GM19372 (cell line): ENCODE measurements around the gene GPN2.
"Not testable (repeated sequence)": the region's sequence is repeated elsewhere in the genome, so short reads cannot be mapped to it uniquely, and the experiment has no call there.

ENCODE experiments used
- ATAC-seq: cut with Tn5 transposase; IDR thresholded peaks from one replicate; pipeline ENCODE4 v1.9.1; 2021; ENCODE audit warnings: mild to moderate bottlenecking, low read depth, moderate library complexity; ENCODE audit not compliant: unreplicated experiment

GPN2 gene

DNA sequence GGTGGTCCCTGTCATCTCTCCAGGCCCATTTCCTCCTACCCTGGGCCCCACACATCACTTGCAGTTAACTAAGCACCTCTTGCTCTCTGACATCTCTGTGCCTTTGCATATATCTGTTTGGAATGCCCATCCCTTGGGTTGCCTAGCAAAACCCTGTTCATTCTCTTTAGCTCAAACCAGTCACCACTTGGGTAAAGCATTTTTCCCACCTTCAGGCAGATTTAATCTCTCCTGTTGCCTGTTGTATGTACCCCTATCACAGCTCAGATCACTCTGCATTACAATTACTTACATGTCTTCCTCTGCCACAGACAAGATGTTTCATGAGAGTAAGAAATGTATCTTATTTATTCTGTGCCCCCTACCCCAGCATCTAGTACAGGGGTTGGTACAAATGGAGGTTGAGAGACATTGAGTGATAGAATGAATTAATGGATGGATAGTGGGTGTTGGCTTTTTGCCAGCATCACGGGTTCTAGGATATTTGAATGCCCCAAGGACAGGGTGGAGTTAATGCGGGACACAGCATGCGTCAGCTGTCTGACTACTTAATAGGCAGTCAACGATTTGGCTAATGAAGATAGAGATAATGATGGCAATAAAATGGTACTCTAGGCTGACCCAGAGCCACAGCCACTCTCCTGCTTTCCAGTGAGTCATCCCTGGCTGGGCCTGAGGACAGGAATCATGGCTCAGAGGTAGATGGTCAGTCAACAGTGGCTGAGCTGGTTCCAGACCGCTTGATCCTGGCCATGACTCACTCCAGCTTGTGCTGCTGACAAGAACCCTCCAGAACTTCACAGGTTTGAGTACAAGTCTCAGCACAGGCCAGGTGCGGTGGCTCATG, 17.2 kb upstream of the GPN2 start:
- ATAC-seq, result no peak

DNA sequence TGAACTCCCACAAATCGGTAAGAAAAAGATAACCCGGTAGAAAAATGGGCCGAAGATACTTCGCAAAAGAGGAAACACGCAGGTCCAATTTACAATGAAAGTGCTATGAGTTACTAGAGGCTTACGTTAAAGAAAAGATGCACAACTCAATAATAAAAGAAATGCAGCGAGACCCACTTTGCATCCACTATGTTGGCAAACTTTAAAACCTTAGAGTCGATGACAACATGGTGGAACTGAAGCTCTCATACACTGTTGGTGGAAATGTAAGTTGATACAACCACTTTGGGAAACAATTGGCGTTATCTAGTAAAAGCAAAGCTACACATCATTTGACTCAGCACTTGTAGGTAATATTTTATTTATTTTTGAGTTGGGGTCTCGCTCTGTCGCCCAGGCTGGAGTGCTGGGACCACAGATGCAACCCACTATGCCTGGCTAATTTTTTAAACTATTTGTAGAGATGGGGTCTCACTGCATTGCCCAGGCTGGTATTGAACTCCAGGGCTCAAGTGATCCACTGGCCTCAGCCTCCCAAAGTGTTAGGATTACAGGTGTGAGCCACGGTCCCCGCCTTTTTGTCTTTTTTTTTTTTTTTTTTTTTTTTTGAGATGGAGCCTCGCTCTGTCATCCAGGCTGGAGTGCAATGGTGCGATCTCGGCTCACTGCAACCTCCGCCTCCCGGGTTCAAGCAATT, 10.9 kb upstream of the GPN2 start:
- ATAC-seq, result no peak

DNA sequence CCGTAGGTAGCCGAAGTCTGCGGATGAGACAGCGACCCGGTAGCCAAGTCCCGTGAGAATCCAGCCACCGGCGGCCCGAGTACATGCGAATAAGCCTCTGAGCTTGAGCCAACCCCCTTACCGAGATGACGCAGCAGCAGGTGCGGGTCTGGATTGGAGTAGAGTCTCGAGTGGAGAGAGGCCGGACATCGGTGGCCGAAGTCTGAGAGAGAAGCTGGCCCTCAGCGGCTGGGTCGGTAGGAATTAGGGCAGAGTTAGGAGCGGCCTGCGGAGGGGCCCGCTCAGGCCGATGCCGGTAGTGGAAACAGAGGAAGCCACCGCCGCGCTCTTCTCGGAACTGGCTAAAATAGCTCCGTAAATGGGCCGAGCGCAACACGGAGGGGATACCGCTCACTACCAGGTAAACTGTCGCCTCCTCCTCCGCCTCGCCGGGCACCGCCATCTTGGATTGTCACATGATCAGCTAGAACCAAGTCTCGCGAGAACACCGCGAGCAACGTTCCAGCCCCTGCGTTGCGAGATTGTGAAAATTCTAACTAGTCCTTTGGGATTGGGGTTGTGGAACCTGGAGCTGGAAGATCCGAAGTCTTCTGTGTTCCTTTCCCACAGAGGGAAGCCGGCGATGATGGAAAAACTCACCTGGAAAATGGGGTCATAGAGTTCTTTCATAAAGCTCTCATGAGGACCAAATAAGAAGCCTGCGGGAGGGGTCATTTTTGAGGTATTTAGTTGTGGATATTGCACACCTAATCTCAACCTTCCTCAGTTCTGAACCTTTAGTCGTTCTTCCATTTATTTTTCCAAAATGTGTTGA, 10.1 kb upstream of the GPN2 start, which contains the start of gene GPATCH3:
TSS of gene GPATCH3 (minus strand) at position 467 of the 814 bp plus-strand sequence. CDS start at position 442, 25 bp downstream.
- no peak for ATAC-seq

DNA sequence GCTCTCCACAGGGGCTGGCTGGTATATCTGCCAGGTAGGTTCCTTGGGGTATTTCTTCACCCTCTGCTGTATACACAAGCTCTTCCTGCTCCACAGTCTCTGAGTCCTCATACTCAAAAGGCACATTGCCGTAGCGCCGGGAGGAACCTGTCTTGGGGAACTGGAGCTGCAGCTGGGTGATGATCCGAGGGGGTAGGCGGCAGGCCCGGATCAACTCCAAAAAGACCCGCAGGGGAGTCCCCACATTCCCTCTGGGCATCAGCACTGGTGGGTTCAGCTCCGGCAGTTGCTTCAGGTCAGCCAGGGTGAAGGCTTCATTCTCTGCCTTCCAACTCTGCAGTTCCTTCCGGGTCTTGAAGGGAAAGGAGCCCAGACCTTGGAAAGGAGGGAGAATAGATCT, 7.3 kb upstream of the GPN2 start:
- ATAC-seq, result no peak

DNA sequence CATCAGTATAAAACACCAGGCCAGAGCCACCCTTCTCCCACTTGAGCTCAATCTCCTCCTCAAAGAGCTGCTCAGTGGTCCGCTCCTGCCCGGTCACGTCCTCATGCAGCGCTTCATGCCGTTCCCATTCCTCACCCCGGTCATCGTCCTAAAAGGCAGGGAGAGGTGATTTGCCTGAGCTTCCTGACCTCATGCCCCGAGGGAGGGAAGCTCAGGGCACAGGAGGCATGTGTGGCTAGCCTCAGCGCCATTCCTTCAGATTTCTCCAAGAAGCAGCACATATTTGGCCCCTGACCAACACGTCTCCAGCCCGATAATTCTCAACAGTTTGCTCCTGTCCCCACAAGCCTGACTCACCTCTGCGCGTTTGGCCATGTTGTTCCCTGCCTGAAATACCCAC, 4.2 kb upstream of the GPN2 start:
- ATAC-seq, result no peak

DNA sequence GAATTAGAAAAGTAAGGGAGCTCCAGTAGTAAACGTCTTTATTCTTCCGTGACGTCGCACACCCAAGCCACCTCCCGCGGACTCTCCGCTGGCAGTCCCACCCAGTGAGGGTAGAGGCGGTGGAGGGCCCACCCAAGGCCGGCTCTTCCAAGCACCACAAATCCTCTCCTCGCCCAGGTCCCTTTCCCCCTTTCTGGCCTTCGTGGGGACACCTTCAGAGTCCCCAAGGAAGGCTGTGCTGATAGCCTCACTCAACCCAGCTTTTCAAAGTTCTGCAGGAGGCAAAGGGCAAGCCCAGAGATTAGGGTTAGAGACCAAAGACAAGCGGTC, 349 bp upstream of the GPN2 start:
- peak; percentile 10 for ATAC-seq

DNA sequence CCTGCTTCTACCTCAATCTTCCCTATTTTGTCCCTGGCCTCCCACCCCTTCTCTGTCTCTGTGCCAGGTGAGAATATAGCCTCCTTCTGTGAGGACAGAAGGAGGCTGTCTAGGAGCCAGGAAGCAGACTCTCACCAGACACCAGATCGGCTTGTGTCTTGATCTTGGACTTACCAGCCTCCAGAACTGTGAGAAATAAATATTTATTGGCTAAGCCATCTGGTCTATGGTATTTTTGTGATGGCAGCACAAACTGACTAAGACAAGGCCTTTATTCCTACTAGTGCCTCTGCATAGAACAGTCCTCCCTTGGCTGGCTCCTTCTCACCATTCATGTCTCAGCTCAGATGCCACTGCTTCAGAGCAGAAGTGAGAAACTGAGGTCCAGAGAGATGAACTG, 1.9 kb downstream of the GPN2 start:
- no peak for ATAC-seq

DNA sequence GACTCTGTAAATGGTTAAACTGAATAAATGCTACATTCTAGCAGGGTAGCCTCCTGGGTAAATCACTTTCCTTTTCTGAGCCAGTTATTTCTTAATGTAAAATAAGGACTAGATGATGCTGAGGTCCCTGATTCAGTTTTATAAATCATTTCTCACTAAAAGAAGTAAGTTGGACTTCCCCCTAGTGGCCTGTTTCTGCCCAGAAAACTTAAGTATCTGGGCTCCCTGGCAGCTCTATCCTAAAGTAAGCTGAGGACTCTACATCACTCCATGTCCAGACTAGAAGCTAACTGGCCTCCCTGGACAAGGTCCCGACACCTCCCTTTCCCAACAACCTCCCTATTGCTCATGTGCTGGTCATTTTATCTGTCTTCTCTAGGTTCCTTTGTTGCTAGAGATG, 3.0 kb downstream of the GPN2 start:
- ATAC-seq, result no peak

DNA sequence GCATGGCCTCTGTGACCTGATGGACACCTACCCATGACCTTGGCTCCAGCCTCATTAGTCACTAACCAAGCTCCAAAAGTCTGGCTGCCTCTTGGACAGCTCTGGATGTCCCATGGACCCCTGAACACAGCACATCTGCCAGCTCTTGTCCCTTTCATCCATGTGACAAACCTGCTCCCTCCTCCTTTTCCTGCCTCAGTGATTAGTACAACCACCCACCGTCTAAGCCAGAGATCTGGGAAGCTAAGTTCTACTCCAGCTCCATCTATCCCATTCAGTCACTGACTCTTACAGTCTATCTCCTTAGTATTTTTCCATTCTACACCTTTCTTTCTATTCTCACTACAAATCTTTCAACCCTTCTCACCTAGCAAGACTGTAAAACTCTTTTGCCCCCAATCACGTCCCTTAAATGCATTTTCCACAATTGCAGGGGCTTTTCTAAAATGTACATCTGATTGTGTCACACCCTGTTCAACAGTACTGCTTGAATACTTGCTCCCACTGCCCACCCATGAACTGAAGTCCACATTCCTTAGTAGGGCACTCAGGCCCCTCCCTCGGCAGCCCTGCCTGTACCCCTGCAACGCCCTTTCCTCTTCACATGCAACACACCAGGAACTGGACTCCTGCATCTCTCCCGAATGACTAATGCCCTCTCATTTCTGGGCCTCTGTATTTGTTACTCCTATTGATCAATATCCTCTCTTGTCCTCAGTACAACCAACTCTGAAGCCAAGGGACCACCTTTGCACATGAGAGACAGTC, 7.2 kb downstream of the GPN2 start:
- ATAC-seq, result no peak

DNA sequence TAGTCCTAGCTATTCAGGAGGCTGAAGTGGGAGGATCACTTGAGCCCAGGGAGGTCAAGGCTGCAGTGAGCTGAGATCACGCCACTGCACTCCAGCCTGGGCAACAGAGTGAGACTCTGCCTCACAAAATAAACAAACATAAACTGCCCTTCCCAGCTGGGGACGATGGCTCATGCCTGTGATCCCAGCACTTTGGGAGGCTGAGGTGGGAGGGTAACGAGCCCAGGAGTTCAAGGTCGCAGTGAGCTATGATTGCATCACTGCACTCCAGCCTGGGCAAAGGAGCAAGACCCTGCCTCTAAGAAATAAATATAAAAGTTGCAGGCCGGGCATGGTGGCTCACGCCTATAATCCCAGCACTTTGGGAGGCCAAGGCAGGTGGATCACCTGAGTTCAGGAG, 8.5 kb downstream of the GPN2 start:
- ATAC-seq, result not testable (repeated sequence)

DNA sequence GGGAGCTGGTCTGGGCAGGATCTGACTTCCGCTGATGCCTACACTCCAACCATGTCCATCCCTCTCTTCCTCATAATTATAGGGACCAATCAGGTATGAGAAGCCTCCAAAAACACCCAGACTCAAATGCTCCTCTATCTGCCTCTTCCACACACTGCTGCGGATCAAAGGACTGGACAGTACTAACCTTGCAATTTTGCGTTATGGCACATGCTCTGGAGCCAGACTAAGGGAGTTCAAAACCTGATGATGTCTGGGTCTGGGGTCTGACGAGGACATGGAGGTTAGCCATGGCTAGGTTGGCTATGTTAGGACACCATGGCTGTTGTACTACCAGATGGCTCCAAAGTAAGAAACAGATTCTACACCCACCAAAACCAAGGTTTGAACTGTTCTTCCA, 10.3 kb downstream of the GPN2 start:
- no peak for ATAC-seq

DNA sequence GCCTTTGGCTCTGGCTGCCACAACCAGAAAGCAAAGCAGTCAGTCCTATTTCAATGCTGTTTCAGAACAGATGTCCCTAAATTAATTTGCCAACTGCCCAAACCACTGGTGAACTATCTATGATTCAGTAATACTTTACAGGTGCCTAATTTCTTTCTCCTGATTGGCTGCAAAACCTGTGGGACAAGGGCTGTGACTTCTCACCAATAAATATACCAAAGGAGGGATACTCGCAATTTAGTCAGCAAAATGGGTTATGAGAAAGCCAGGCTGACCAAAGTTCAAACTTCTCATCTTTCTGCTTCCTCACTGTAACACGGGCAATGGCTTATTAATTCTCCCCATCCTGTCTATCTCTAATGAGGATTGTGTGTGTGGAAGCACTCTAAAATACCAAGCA, 12.8 kb downstream of the GPN2 start:
- ATAC-seq, result no peak

DNA sequence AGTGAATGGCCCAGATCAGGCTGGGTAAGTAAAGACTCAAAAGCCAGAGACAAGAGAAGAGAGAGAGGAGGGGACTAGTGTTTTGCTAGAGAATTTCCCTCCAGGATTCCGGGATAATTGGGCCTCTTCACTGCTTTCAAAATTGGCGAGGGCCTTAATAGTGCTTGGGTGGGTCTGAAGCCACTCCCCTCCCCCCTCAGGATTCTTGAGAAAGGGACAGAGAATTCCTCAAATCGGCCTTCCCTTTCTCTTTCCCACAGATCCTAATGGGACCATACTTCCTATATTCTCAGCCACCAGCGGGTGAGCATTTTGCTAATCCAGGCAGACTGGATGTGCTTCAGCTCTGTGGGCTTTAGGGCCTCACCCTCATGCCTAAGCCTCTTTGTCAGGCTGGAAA, 15.2 kb downstream of the GPN2 start:
- ATAC-seq, result no peak

DNA sequence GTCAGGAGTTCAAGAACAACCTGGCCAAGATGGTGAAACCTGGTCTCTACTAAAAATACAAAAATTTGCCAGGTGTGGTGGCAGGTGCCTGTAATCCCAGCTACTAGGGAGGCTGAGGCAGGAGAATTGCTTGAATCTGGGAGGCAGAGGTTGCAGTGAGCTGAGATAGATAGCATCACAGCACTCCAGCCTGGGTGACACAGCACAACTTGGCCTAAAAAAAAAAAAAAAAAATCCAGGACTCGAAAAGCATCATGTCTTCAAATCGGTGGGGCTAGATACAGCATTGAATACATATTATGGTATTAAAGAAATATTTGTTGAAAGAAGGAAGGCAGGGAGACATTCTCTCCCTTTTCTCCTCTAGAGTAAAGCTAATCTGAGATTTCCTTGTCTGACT, 17.0 kb downstream of the GPN2 start:
- not testable (repeated sequence) for ATAC-seq

DNA sequence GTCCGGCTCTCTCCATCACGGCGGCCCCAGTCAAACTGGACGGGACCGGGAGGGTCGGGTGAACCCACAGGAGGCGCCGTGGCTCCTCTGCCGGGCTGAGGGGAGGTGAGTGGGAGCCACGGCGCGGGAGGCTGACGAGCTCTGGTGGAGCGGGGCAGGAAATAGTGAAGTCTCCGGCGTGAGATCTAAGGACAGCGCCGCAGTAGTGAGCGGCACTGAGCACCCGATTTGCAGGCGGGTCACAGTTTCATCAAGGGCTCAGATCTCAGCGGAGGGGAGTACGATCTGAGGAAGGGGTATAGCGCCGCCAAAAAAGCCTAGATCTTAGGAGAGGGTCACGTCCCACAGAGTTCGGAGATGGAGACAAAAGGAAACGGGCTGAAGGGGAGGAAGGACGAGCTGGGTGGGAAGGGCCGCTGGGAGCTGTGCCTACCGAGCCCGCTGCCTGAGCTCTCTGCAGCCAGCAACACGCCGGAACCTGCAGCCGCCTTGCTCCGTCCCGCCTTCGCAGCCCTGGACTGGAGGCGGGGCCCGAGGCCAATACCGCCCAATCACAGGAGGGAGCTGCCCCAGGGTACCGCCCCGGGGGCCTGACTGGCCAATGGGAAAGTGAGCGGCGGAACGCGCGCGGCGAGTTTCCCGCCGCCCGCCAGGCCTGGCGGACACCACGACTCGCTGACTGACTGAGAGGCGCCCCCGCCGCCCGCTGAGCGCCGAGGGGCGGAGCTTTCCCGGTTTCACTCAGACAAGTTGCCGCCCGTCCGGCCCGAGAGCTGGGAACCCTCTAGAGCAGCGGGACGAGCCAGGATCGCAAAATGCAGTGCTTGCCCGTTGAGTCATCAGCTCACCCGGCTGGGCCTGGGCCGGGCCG, 25.2 kb downstream of the GPN2 start:
- ATAC-seq, result peak; percentile 88

DNA sequence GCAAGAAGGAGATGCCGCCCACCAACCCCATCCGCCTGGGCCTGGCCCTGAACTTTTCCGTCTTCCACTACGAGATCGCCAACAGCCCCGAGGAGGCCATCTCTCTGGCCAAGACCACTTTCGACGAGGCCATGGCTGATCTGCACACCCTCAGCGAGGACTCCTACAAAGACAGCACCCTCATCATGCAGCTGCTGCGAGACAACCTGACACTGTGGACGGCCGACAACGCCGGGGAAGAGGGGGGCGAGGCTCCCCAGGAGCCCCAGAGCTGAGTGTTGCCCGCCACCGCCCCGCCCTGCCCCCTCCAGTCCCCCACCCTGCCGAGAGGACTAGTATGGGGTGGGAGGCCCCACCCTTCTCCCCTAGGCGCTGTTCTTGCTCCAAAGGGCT, 26.4 kb downstream of the GPN2 start:
- no peak for ATAC-seq

DNA sequence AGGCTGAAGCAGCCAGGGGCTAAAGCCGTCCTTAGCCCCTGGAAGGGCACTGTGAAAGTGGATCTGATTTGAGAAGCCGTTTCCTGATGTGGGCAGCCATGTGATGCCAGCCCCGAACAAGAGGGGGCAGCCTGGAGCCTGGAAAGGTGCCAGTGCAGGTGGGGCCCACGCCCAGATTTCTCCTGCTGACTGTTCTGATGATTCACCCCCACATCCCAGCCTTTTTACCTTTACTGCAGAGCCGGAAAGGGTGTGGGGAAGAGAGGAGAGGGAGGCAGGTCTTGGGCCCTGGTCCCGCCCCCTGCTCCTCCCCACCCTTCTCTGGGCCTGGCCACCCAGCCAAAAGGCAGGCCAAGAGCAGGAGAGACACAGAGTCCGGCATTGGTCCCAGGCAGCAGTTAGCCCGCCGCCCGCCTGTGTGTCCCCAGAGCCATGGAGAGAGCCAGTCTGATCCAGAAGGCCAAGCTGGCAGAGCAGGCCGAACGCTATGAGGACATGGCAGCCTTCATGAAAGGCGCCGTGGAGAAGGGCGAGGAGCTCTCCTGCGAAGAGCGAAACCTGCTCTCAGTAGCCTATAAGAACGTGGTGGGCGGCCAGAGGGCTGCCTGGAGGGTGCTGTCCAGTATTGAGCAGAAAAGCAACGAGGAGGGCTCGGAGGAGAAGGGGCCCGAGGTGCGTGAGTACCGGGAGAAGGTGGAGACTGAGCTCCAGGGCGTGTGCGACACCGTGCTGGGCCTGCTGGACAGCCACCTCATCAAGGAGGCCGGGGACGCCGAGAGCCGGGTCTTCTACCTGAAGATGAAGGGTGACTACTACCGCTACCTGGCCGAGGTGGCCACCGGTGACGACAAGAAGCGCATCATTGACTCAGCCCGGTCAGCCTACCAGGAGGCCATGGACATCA, 27.1 kb downstream of the GPN2 start, which contains the start of gene SFN:
TSS of gene SFN (plus strand) at position 369 of the 904 bp plus-strand sequence. CDS start at position 433, 64 bp downstream.
- no peak for ATAC-seq

DNA sequence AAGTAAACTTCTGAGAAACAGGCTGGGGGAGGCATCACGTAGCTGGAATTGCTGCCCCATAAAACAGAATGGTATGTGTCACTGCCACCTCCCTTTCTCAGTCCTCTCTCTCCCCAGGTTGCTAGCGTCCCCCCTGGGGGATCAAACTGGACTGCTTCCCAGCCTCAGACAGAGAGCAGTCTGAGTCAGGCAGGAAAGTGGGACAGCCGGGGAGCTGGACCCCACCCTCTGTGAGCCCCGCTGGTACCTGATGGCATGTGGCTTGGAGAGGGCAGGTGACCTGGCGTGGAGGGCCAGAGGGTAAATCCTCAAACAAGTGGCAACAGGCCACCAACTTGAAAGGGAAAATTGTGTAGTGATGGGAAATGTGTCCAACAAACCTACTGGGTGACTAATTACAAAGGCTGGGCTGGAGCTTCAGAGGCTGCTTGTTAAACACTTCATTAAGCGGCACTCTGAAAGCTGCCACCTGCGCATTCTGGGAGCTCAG, 28.1 kb downstream of the GPN2 start:
- no peak for ATAC-seq
